Lung (tissue), 12 donors: Measurements from ENCODE around the gene FCN3. TPM values are rescaled to one million over a fixed set of nuclear protein-coding genes. Genes with fewer than 3 reads are reported as not detected.
A peak's percentile ranks its signal among the peaks of the same experiment; 100 is the strongest.

Experiments used
- ATAC-seq: fragments of 200-7000 bp; cut with Tn5 transposase; one replicate; pipeline ENCODE4 v1.9.1; 2020; ENCODE audit warnings: moderate number of reproducible peaks; ENCODE audit not compliant: insufficient read depth, low FRiP score
- DNase-seq, 3 donors: peaks; one replicate each; pipeline ENCODE4 v3.0.0-alpha.2; 2013 to 2017
- H3K27ac ChIP-seq, 2 donors: one replicate each; pipeline ENCODE4 v1.5.1; 2013; ENCODE audit warnings: mild to moderate bottlenecking in 2 of 2, moderate library complexity in 2 of 2, control low read depth in 1 of 2, inconsistent platforms in 1 of 2, low read depth in 1 of 2, low read length in 1 of 2
- H3K27me3 ChIP-seq, 3 donors: one replicate each; pipeline ENCODE4 v1.5.1; 2013; ENCODE audit warnings: low read length in 2 of 3; ENCODE audit not compliant: control insufficient read depth in 3 of 3, insufficient read depth in 3 of 3
- H3K36me3 ChIP-seq, 4 donors: one replicate each; pipeline ENCODE4 v1.5.1; 2013; ENCODE audit warnings: low read length in 4 of 4, mild to moderate bottlenecking in 1 of 4, moderate library complexity in 1 of 4; ENCODE audit not compliant: control insufficient read depth in 4 of 4, insufficient read depth in 4 of 4
- H3K4me1 ChIP-seq, 5 donors: one replicate each; pipeline ENCODE4 v1.5.1; 2013; ENCODE audit warnings: low read length in 5 of 5, mild to moderate bottlenecking in 2 of 5, moderate library complexity in 1 of 5; ENCODE audit not compliant: control insufficient read depth in 5 of 5, insufficient read depth in 5 of 5
- H3K4me3 ChIP-seq: one replicate; pipeline ENCODE4 v1.5.1; 2013; ENCODE audit warnings: mild to moderate bottlenecking, control low read depth, moderate library complexity
- H3K9ac ChIP-seq, 2 donors: one replicate each; pipeline ENCODE4 v1.5.1; 2013; ENCODE audit warnings: low read length in 2 of 2, control low read depth in 1 of 2; ENCODE audit not compliant: insufficient read depth in 1 of 2
- H3K9me3 ChIP-seq, 4 donors: one replicate each; pipeline ENCODE4 v1.5.1; 2013; ENCODE audit warnings: low read length in 3 of 4, mild to moderate bottlenecking in 1 of 4, moderate library complexity in 1 of 4; ENCODE audit not compliant: control insufficient read depth in 4 of 4, insufficient read depth in 3 of 4
- CTCF ChIP-seq: IDR thresholded peaks from 2 replicates; pipeline ENCODE4 v1.5.1; 2012; ENCODE audit warnings: mild to moderate bottlenecking; ENCODE audit errors: control extremely low read depth, extremely low read depth
- WGBS, 2 donors: extraction: QIAGEN DNeasy Blood & Tissue Kit; methylation state at CpG; one replicate each; pipeline ENCODE4 v1.1.7; 2013; 5-methylcytosine and 5-hydroxymethylcytosine counted together
- polyA plus RNA-seq, 2 donors: library from polyadenylated mRNA; stranded (reverse); fragments of 200-250 nt; gene quantifications; one replicate each; pipeline ENCODE4 v1.2.1, GENCODE V29; 2013
- total RNA-seq, 2 donors: library from RNA; depleted of rRNA in 1 of 2; stranded (reverse); fragments of >200 nt in 1 of 2; gene quantifications; one replicate each; pipeline ENCODE4 v1.2.1, GENCODE V29; 2014 to 2021
- donor health status: control.
- donor health status: control.
- donor health status: Bipolar disorder and iron deficiency.
- donor health status: healthy.
- donor health status: DM: yes; HTN: yes; CAD: no.

FCN3 gene
- total and polyA plus RNA-seq, 4 donors = 36.6 to 611 (median 470) TPM

DNA sequence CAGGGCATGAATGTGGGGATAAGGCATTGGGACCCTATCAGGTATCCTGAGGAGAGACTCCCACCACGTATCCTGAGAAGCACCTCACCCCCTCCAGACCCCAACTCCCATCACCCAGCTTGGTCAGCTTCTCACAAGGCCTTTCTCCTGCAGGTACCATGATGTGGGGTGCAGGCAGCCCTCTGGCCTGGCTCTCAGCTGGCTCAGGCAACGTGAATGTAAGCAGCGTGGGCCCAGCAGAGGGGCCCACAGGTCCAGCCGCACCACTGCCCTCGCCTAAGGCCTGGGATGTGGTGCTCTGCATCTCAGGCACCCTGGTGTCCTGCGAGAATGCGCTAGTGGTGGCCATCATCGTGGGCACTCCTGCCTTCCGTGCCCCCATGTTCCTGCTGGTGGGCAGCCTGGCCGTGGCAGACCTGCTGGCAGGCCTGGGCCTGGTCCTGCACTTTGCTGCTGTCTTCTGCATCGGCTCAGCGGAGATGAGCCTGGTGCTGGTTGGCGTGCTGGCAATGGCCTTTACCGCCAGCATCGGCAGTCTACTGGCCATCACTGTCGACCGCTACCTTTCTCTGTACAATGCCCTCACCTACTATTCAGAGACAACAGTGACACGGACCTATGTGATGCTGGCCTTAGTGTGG lies 19.1 kb upstream of the FCN3 start:
- H3K27ac ChIP-seq = no peak overlapping the region
- H3K9ac ChIP-seq = no peak overlapping the region
- H3K36me3 ChIP-seq = no peaks in the 10 kb centered on the region
- H3K4me1 ChIP-seq = peaks cover 0 to 22% (median 14%) of the 10 kb centered on the region in 5 donors
- WGBS, 2 donors = 96 to 97% methylated on average over 18 of the region's 18 CpGs
- TF ChIP-seq CTCF = no peak
- ATAC-seq (no peak), DNase-seq (no peak)
- H3K9me3 ChIP-seq = peaks cover 0 to 2% (median 0%) of the 10 kb centered on the region in 4 donors
- H3K4me3 ChIP-seq = no peak overlapping the region
- H3K27me3 ChIP-seq = no peaks in the 10 kb centered on the region

DNA sequence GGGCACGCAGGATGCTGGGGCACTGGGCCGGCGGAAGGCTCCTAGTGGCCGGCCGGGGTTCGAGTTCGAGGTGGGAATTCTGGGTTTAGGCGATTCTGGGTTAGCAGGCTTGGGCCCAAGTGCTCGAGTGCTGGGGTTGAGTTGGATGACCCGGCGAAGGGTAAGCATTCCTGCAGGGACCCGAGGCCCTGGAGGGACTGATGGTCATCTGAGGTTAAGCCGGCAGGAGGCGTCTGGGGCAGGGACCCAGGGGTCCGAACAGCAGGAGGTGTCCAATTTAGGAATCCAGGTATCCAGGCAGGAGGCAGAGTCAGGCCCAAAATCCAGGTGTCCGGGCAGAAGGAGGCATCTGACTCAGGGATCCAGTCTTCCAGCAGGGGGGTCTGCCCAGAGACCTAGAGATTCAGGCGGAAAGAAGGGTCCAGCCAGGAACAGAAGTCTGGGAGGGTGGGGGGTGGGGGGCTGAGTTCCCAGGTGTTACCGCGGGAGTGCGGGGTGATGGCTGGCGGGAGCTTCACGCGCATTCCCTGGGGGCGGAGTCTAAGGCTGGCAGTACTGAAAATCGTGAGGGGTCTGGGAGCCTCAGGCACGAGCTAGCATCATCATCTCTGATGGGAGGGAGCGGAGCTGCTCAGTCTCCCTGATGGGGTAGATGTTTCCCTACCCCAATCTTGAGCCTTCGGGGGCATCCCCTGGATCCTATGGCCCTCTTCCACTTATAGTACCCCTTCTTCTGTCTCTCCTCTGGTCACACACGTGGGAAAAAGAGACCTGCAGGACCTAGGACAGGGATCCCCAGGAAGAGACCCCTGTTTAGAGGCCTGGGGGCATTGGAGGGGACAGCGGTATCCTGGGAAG lies 18.4 kb upstream of the FCN3 start:
- ATAC-seq = no peak
- H3K27me3 ChIP-seq = no peaks in the 10 kb centered on the region
- peaks cover 0 to 22% (median 12%) of the 10 kb centered on the region in 5 donors for H3K4me1 ChIP-seq
- DNase-seq = peak in 1 of 3 donors; percentile 42
- H3K9me3 ChIP-seq = peaks cover 0 to 2% (median 0%) of the 10 kb centered on the region in 4 donors
- peak overlapping the region; percentile 23 to 49 for H3K9ac ChIP-seq
- 39 to 40% methylated on average over 30 of the region's 30 CpGs for WGBS, 2 donors
- peak overlapping the region; percentile 2 to 61 for H3K27ac ChIP-seq
- H3K36me3 ChIP-seq = no peaks in the 10 kb centered on the region
- H3K4me3 ChIP-seq = no peak overlapping the region
- TF ChIP-seq CTCF = no peak

- peak within 1 kb of the TSS; percentile 45 to 49 for H3K9ac ChIP-seq
These were observed 17.6 kb upstream of the FCN3 start, which contains the start of gene GPR3 for GRCh38 chr1:27392096-27392777. GPR3 (plus strand) TSS chr1:27392622; CDS start chr1:27393799, 1,177 bp downstream.

More at GRCh38 chr1:27392096-27392777, 17.6 kb upstream of the FCN3 start, which contains the start of gene GPR3:
- DNase-seq (peak; percentile 89 to 93 (median 91)), ATAC-seq (peak; percentile 87)
- WGBS, 2 donors = 2 to 3% methylated on average over 65 to 69 of the region's 69 CpGs
- H3K4me3 ChIP-seq = no peak within 1 kb of the TSS
- H3K36me3 ChIP-seq = no peaks in the 10 kb centered on the region
- H3K4me1 ChIP-seq = peaks cover 0 to 20% (median 12%) of the 10 kb centered on the region in 5 donors
- peak; percentile 30 for TF ChIP-seq CTCF
- peak within 1 kb of the TSS; percentile 69 to 82 for H3K27ac ChIP-seq
- no peaks in the 10 kb centered on the region for H3K27me3 ChIP-seq
- peaks cover 0 to 2% (median 0%) of the 10 kb centered on the region in 4 donors for H3K9me3 ChIP-seq
